GM19324 (cell line): ENCODE results near the gene STOML3.
A peak's percentile ranks its signal among the peaks of the same experiment; 100 is the strongest.
"Not testable (repeated sequence)": the region's sequence is repeated elsewhere in the genome, so short reads cannot be mapped to it uniquely, and the experiment has no call there.

Source experiments
- ATAC-seq: cut with Tn5 transposase; IDR thresholded peaks from one replicate; pipeline ENCODE4 v1.9.1; 2021; ENCODE audit warnings: mild to moderate bottlenecking, moderate library complexity; ENCODE audit not compliant: unreplicated experiment, low FRiP score

The STOML3 gene

GRCh38 chr13:38990693-38991092, at the start of gene STOML3:
TSS of gene STOML3 (minus strand) at chr13:38990831. CDS start at chr13:38990721, 110 bp downstream.
- no peak for ATAC-seq

GRCh38 chr13:39040206-39040605, 49.6 kb upstream of the STOML3 start:
- no peak for ATAC-seq

- no peak for ATAC-seq
Measured at GRCh38 chr13:39039041-39039440, 48.4 kb upstream of the STOML3 start.

- peak; percentile 33 for ATAC-seq
Measured at GRCh38 chr13:39038569-39039030, 48.0 kb upstream of the STOML3 start.

- peak; percentile 83 for ATAC-seq
Measured at GRCh38 chr13:39037880-39038568, 47.4 kb upstream of the STOML3 start, which contains the start of the genes NHLRC3 and PROSER1. TSS of gene NHLRC3 (plus strand) at chr13:39038456. CDS start at chr13:39038640, 184 bp downstream. TSS of gene PROSER1 (minus strand) at chr13:39038089. CDS start at chr13:39037242, 847 bp downstream.

- no peak for ATAC-seq
Measured at GRCh38 chr13:39037410-39037879, 46.8 kb upstream of the STOML3 start.

- ATAC-seq, result no peak
Measured at GRCh38 chr13:39036212-39036611, 45.6 kb upstream of the STOML3 start.

- ATAC-seq, result no peak
Measured at GRCh38 chr13:39035799-39036198, 45.2 kb upstream of the STOML3 start.

- ATAC-seq, result no peak
Measured at GRCh38 chr13:39035204-39035603, 44.6 kb upstream of the STOML3 start.

- no peak for ATAC-seq
Measured at GRCh38 chr13:39034085-39034484, 43.5 kb upstream of the STOML3 start.

GRCh38 chr13:39032150-39032549, 41.5 kb upstream of the STOML3 start:
- ATAC-seq, result no peak

- no peak for ATAC-seq
Measured at GRCh38 chr13:39025433-39025839, 34.8 kb upstream of the STOML3 start.

- ATAC-seq, result no peak
Measured at GRCh38 chr13:39023761-39024160, 33.1 kb upstream of the STOML3 start.

GRCh38 chr13:39023316-39023715, 32.7 kb upstream of the STOML3 start:
- no peak for ATAC-seq

GRCh38 chr13:39020853-39021462, 30.3 kb upstream of the STOML3 start:
- ATAC-seq, result no peak

GRCh38 chr13:39016787-39017186, 26.2 kb upstream of the STOML3 start:
- ATAC-seq, result peak; percentile 67

- peak; percentile 73 for ATAC-seq
Measured at GRCh38 chr13:39016087-39016486, 25.5 kb upstream of the STOML3 start.

GRCh38 chr13:39013462-39013861, 22.8 kb upstream of the STOML3 start:
- no peak for ATAC-seq

GRCh38 chr13:39012608-39013007, 22.0 kb upstream of the STOML3 start:
- no peak for ATAC-seq

GRCh38 chr13:39006371-39007111, 15.9 kb upstream of the STOML3 start:
- not testable (repeated sequence) for ATAC-seq

GRCh38 chr13:38998739-38999138, 8.1 kb upstream of the STOML3 start:
- ATAC-seq, result no peak
